SK-N-SH (cell line): ENCODE results near the gene DEFB124.

Experiments
- EP300 ChIP-seq, 2 experiments: IDR thresholded peaks; 2 replicates each; pipeline versions ENCODE4 v1.4.0 to v1.6.1; 2012; ENCODE audit warnings: borderline replicate concordance in 1 of 2, low read depth in 1 of 2, low read length in 1 of 2
- FOXM1 ChIP-seq: IDR thresholded peaks from 2 replicates; pipeline ENCODE4 v1.4.0; 2012; ENCODE audit warnings: low read depth, mild to moderate bottlenecking
- TF ChIP-seq, protein P1 (sequence below): fragments of 200-600 bp; sonication (generic); IDR thresholded peaks from 2 replicates; pipeline ENCODE4 v1.6.1; 2017; ENCODE audit warnings: antibody characterized with exemption, mild to moderate bottlenecking, moderate library complexity
- TF ChIP-seq, protein P2 (sequence below): IDR thresholded peaks from 2 replicates; pipeline ENCODE4 v1.4.0; 2012; ENCODE audit warnings: low read depth

DNA sequence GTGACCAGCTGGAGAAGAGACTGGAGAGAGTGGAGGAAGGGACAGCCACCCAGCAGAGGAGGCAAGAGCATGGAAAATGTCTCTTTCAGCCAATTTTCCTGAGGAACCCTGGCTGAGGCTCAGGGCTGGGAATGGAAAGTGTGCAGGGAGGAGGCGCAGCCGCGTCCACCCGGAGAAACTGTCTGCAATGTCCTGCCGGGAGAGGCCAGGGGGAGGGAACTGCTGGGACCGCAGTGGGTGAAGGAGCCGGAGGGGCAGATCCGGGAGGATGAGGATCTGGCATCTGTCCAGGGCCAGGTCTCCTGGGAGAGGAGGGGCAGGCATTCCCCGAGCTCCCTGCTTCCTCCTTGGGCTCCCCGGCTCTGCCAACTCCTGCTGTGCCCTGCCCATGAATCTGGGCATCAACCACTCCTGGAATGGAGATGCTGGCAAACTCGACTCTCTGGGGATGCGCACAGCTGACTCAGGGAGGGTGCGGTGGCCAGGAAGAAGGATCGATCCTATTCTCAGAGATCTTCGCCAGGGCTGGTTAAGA is 21.9 kb upstream of the DEFB124 start:
- TF ChIP-seq, protein P1, sequence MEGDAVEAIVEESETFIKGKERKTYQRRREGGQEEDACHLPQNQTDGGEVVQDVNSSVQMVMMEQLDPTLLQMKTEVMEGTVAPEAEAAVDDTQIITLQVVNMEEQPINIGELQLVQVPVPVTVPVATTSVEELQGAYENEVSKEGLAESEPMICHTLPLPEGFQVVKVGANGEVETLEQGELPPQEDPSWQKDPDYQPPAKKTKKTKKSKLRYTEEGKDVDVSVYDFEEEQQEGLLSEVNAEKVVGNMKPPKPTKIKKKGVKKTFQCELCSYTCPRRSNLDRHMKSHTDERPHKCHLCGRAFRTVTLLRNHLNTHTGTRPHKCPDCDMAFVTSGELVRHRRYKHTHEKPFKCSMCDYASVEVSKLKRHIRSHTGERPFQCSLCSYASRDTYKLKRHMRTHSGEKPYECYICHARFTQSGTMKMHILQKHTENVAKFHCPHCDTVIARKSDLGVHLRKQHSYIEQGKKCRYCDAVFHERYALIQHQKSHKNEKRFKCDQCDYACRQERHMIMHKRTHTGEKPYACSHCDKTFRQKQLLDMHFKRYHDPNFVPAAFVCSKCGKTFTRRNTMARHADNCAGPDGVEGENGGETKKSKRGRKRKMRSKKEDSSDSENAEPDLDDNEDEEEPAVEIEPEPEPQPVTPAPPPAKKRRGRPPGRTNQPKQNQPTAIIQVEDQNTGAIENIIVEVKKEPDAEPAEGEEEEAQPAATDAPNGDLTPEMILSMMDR: no peak
- TF ChIP-seq, protein P2, sequence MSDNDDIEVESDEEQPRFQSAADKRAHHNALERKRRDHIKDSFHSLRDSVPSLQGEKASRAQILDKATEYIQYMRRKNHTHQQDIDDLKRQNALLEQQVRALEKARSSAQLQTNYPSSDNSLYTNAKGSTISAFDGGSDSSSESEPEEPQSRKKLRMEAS: no peak; the same call in 1 of the 2 replicates
- TF ChIP-seq EP300 (IDR thresholded peaks at IDR 0.05; ENCODE audit: borderline replicate concordance in 1 of 2, low read depth in 1 of 2, low read length in 1 of 2) (peak in 1 of 2 experiments; percentile 20; a peak in 1 of 4 replicates), FOXM1 (no peak)
